ENCODE measurements around the gene SOX18. TPM values are rescaled to one million over a fixed set of nuclear protein-coding genes. Genes with fewer than 3 reads are reported as not detected.

Gene SOX18
- total and polyA plus RNA-seq, 2 of the 13 experiments (the other 11 are each of a cell fraction or from before 2014, with no cell fraction given) = 1.6 to 1.9 TPM

- peak; percentile 24; the same call in 1 of the 2 replicates for TF ChIP-seq POLR2AphosphoS5 (IDR thresholded peaks at IDR 0.05; ENCODE audit: low read depth, low read length)
- TF ChIP-seq HNRNPH1 (optimal IDR thresholded peaks at IDR 0.05; ENCODE audit: low read depth, low read length) = no peak
- TF ChIP-seq ZNF20 (CRISPR knock-in tag; IDR thresholded peaks at IDR 0.05) = no peak
- TF ChIP-seq FOXO1 (CRISPR knock-in tag; IDR thresholded peaks at IDR 0.05) = no peak; the same call in 1 of the 2 replicates
- TF ChIP-seq ZNF841 (CRISPR knock-in tag; IDR thresholded peaks at IDR 0.05; ENCODE audit: borderline replicate concordance) = no peak
- 0 out of 2 replicates have a peak, but pooled peaks have one; percentile 14 for TF ChIP-seq PBX3 (CRISPR knock-in tag; IDR thresholded peaks at IDR 0.05; ENCODE audit: borderline replicate concordance)
- TF ChIP-seq ZNF460 (CRISPR knock-in tag; IDR thresholded peaks at IDR 0.05; ENCODE audit: borderline replicate concordance) = no peak
- TF ChIP-seq ARHGAP35 (CRISPR knock-in tag; IDR thresholded peaks at IDR 0.05; ENCODE audit: borderline replicate concordance) = no peak
- no peak for TF ChIP-seq CBX2 (IDR thresholded peaks at IDR 0.05; ENCODE audit: low read depth, low read length)
- no peak for TF ChIP-seq CBX2 (CRISPR knock-in tag; IDR thresholded peaks at IDR 0.05; ENCODE audit: low read depth)
- TF ChIP-seq ZNF180 (CRISPR knock-in tag; IDR thresholded peaks at IDR 0.05; ENCODE audit: borderline replicate concordance, low read depth) = no peak
- TF ChIP-seq SP4 (CRISPR knock-in tag; IDR thresholded peaks at IDR 0.05) = 0 out of 2 replicates have a peak, but pooled peaks have one; percentile 4
- 0 out of 2 replicates have a peak, but pooled peaks have one; percentile 5 for TF ChIP-seq REPIN1 (CRISPR knock-in tag; IDR thresholded peaks at IDR 0.05; ENCODE audit: borderline replicate concordance, low read depth)
- TF ChIP-seq SIX1 (CRISPR knock-in tag; IDR thresholded peaks at IDR 0.05; ENCODE audit: borderline replicate concordance) = no peak
- no peak for TF ChIP-seq ZNF83 (CRISPR knock-in tag; IDR thresholded peaks at IDR 0.05; ENCODE audit: borderline replicate concordance)
- no peak for TF ChIP-seq ZSCAN30 (CRISPR knock-in tag; IDR thresholded peaks at IDR 0.05)
- TF ChIP-seq ZNF878 (CRISPR knock-in tag; IDR thresholded peaks at IDR 0.05) = 0 out of 2 replicates have a peak, but pooled peaks have one; percentile 4
- 0 out of 2 replicates have a peak, but pooled peaks have one; percentile 7 for TF ChIP-seq ZNF597 (CRISPR knock-in tag; IDR thresholded peaks at IDR 0.05)
- no peak; the same call in 1 of the 2 replicates for TF ChIP-seq FOXP4 (CRISPR knock-in tag; IDR thresholded peaks at IDR 0.05)
- TF ChIP-seq GFI1 (CRISPR knock-in tag; IDR thresholded peaks at IDR 0.05; ENCODE audit: borderline replicate concordance) = peak; percentile 50; the same call in 1 of the 2 replicates
- no peak for TF ChIP-seq ZNF652 (CRISPR knock-in tag; IDR thresholded peaks at IDR 0.05; ENCODE audit: borderline replicate concordance, low read depth)
- TF ChIP-seq ZBTB14 (CRISPR knock-in tag; IDR thresholded peaks at IDR 0.05) = 0 out of 2 replicates have a peak, but pooled peaks have one; percentile 2
- no peak for TF ChIP-seq FOXO4 (CRISPR knock-in tag; conservative IDR thresholded peaks at IDR 0.05)
- TF ChIP-seq ZNF713 (CRISPR knock-in tag; IDR thresholded peaks at IDR 0.05) = no peak; the same call in 1 of the 2 replicates
- peak; percentile 16 for TF ChIP-seq PTBP1 (IDR thresholded peaks at IDR 0.05; ENCODE audit: low read depth, low read length, poor library complexity, severe bottlenecking)
Measured at GRCh38 chr20:64041781-64042053, 7.7 kb downstream of the SOX18 start (continued).

Measured in HepG2 (cell line).